Hematopoietic multipotent progenitor cell treated with erythropoietin and hydrocortisone succinate and interleukin-3 and kit ligand, for 8 days (in vitro differentiated cells): ENCODE measurements around the gene NUDT14.
A peak's percentile ranks its signal among the peaks of the same experiment; 100 is the strongest.

Source experiments
- DNase-seq: peaks from one replicate; pipeline ENCODE4 v3.0.0-alpha.2; 2015

NUDT14 gene

GRCh38 chr14:105180592-105181548, at the start of gene NUDT14:
Gene NUDT14 (minus strand): TSS chr14:105181312. CDS start chr14:105181209, 103 bp downstream.
- peak; percentile 61 for DNase-seq

- DNase-seq = no peak
These were observed 48.1 kb upstream of the NUDT14 start for GRCh38 chr14:105229099-105229655.

DNA sequence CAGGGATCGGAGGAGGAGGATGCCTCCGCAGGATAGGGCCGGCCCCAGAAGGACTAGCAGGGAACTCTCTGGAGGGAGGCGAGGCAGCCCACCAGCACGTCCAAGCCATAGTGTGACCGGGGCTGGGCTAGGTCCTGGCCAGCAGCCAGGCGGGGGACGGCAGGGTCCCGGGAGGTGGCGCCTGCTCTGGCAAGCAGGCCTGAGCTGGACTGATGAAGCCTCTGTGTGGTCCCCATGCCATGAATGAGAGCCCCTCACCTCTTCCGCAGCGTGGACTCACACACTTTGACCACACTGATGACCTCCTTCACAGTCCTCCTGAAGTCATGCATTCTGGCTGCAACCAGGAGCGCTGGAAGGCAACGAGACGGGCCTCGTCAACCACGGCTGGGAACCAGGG, 47.5 kb upstream of the NUDT14 start:
- DNase-seq = no peak

DNA sequence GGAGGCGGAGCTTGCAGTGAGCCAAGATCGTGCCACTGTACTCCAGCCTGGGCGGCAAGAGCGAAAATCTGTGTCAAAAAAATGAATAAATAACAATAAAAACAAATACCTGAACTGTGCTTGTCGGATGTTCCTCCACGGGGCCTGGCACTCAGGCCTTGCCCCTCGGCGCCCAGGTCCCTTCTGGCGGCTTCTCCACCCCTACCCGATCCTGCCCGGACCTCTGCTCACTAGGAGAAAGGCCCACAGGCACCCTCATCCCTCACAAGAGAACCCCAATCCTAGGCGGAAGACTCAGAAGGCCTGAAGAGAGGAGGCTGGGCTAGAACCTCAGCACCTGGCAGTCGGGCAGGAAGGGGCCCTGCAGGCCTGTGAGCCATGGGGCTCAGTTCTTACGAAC, 46.2 kb upstream of the NUDT14 start:
- no peak for DNase-seq

GRCh38 chr14:105226198-105226597, 45.1 kb upstream of the NUDT14 start:
- DNase-seq = no peak

- no peak for DNase-seq
These were observed 43.9 kb upstream of the NUDT14 start for GRCh38 chr14:105224845-105225570.

DNA sequence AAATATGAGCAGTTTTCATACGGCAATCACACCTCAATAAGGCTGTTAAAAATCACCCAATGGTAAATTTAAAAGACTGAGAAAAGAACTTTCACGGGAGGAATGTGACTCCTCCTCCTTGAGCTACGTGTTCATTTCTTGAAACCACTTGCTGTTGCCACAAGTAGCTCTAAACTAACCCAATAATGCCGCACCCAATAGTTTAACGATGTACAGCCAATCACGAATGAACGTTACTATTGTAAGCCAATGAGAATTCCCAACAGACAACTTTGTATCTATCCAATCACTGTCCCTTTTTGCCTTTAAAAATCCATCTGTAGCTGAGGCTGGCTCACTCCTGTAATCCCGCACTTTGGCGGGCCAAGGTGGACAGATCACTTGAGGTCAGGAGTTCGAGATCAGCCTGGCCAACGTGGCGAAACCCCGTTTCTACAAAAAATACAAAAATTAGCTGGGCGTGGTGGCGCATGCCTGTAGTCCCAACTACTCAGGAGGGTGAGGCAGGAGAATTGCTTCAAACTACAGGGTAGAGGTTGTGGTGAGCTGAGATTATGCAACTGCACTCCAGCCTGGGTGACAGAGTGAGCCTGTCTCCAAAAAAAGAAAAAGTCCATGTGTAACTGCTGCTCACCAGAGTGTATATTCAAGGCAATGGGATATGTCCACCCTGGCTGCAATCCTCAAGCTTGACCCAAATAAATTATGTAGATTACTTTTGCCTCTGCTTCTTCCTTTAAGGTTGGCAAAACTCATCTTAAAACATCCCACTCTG, 42.8 kb upstream of the NUDT14 start:
- no peak for DNase-seq

DNA sequence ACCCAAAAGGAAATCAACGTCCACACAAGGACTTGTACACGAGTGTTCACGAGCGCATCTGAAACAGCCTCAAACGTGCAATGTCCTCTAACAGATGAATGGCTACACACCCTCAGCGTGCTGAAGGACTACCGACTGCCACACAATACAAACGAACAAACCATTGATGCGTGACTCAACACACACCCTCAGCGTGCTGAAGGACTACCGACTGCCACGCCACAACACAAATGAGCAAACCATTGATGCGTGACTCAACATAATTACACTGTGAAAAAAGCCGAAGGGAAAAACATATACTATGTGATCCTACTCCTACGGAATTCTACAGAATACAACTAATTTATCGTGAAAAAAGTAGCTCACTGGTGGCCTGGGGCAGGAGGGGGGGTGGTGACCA, 42.1 kb upstream of the NUDT14 start:
- no peak for DNase-seq

- DNase-seq = no peak
These were observed 40.6 kb upstream of the NUDT14 start for GRCh38 chr14:105221598-105222178.

- no peak for DNase-seq
These were observed 39.8 kb upstream of the NUDT14 start for GRCh38 chr14:105220699-105221597.

- no peak for DNase-seq
These were observed 38.6 kb upstream of the NUDT14 start for GRCh38 chr14:105219753-105220152.

- no peak for DNase-seq
These were observed 38.0 kb upstream of the NUDT14 start for GRCh38 chr14:105219043-105219612.

GRCh38 chr14:105218611-105219010, 37.5 kb upstream of the NUDT14 start:
- DNase-seq = no peak

DNA sequence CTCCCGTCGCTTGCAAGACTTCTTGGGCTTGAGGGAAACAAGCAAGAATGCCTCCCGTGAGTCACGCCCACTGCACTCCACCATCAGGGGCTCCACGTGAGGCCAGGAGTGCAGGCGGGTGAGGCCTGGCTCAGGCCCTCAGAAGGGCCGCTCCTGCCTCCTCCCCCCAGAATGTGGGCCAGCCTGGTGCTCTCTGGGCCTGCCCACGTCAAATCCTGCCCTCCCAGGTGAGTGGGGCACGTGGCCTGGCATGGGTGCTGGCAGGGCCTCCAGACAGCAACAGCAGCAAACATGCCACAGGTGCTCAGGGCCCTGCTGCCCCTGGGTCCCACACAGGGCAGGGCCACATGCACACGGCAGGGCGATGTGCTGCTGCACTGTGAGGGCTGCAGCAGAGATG, 36.7 kb upstream of the NUDT14 start:
- DNase-seq = no peak

DNA sequence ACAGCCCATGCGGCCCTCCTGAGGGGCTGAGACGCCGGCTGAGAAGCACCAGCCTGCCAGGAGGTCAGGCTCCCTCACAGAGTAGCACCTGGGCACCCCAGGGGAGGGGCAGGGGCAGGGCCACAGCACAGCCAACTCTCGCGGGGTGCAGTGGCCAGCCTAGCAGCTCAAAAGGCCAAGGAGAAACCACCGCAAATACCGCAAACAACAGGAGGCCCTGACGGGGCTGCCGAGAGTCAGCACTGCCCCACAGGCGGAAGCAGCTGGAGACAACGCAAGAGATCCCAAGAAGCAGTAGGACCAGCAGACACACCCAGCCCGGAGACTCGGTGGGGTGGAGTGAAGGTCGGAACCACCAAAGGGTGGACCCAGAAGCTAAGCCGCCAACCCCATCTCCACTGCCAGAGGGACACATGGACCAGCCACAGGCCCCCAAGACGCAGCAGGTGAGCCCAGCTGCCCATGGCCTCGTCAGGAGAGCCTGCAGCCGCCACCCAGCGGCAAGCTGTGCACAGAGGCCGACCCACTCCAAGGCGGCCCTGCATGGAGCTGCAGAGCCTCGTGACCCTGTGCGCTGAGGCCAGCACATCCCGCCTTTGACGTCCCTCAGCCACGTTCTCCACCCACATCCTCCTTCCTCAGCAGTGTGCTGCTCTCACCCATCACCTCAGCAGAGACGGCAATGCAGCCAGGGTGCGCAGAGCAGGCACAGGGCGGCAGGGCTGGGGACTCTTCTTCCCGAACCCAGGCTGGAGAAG, 35.6 kb upstream of the NUDT14 start:
- DNase-seq = no peak

DNA sequence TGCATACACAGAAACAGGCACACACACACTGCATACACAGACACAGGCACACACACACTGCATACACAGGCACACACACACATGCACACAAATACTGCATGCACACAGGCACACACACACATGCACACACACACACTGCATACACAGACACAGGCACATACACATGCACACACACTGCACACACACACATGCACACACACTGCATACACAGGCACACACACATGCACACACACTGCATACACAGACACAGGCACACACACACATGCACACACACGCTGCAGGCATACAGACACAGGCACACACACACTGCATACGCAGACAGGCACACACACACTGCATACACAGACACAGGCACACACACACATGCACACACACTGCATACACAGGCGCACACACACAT, 34.5 kb upstream of the NUDT14 start:
- no peak for DNase-seq

DNA sequence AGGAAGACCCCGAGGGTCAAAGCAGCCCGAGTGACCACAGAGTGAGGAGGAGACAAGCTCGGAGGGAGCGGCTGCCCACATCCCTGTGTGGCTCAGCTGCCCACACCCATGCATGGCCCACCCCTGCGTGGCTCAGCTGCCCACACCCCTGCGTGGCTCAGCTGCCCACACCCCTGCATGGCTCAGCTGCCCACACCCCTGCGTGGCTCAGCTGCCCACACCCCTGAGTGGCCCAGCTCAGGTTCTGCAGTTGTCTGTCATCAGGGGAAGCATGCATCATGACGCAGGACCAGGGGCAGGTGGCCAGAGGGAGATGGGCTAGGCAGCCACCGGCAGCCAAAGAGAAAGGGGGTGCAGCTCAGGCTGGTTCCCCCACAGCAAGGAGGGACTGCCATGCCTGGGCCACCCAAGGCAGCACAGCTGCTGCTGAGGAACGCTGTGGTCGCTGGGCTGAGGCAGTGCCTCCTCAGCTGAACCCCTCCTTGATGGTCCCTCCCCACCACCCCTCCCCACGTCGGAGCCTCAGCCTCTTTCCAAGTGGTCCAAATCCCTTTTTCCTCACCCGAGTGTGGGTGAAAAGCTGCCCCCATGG, 33.3 kb upstream of the NUDT14 start:
- DNase-seq = no peak

GRCh38 chr14:105213361-105213760, 32.2 kb upstream of the NUDT14 start:
- DNase-seq = no peak

DNA sequence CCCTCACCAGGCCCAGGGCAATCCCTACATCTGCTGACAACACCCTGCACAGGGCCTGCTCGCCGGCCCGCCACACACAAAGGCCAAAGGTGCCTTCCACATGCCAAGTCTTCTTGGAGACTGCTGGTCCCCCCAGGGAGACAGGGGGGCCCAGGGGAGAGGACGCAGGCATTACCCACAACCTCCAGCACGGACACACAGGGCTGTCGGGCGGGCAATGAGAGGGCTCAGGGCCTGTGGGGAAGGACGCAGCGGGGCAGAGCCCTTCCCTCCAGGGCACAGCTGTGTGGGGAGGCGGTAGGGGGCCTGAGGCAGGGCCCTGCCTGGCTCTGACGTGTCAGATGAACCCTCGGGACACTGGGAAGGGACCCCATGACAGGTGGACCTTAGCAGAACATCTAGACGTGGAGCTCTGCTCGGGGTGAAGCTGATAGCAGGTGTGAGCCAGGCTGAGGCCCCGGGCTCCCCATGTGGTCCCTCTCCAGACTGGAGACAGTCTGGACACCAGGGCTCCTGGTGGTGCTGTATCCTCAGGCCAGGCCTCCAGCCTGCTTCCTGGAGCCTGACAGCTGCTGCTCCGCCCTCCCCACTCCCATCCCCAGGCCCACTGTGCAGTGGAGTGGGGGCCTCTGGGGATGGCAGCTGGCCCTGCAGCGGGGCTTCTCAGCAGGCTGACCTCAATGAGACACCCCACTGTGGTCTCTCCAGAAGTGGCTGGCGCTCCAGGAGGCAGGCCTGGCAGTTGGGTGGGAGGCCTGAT, 31.6 kb upstream of the NUDT14 start:
- no peak for DNase-seq
